K562 (cell line): ENCODE data around the gene PTPRM. TPM values are rescaled to one million over a fixed set of nuclear protein-coding genes. Genes with fewer than 3 reads are reported as not detected.

Source experiments
- ATAC-seq: fragments of 200-7000 bp; cut with Tn5 transposase; 3 replicates; pipeline ENCODE4 v1.9.1; 2020; ENCODE audit warnings: moderate library complexity
- BruUV-seq: library from RNA; stranded (reverse); fragments of 400-500 nt; replicated peaks from 2 replicates; lab custom pipeline; 2021; lab: Mats Ljungman, UMichigan
- CTCF ChIA-PET: fragments of 300-600 bp; formaldehyde crosslinking; extraction: SDS; loops from one replicate; lab custom pipeline; 2021; ENCODE audit warnings: low intra/inter-chr PET ratio; lab: Yijun Ruan, JAX
- POLR2A ChIA-PET: fragments of 300-600, 350-650 bp; sonication (Branson Sonifier 250); formaldehyde crosslinking; extraction: SDS; loops from one replicate; lab custom pipeline; 2021; ENCODE audit warnings: antibody characterized with exemption, inconsistent platforms; lab: Yijun Ruan, JAX
- DNase-seq, 4 experiments: peaks; one replicate each; pipeline versions ENCODE4 v3.0.0 to v3.0.0-alpha.2; 2011 to 2018; ENCODE audit warnings: low spot score in 3 of 4, mixed read lengths in 3 of 4; ENCODE audit errors: extremely low read depth in 1 of 4
- FAIRE-seq: peaks from 2 replicates; lab custom pipeline; 2011; peaks lifted over from hg19 to GRCh38; lab: Jason Lieb, UNC
- H2AFZ ChIP-seq: 2 replicates; pipeline ENCODE4 v1.6.0; 2011; ENCODE audit warnings: low read depth, low read length, control low read depth, inconsistent platforms
- H3K27ac ChIP-seq: fragments of 200-600 bp; 3 replicates; pipeline ENCODE4 v1.8.0; 2011; ENCODE audit warnings: low read depth, mild to moderate bottlenecking, control low read depth, inconsistent platforms, low read length, moderate library complexity, mixed read lengths; ENCODE audit errors: extremely low read depth
- H3K27me3 ChIP-seq, 2 experiments: fragments of 300-600 bp in 1 of 2; 2 replicates in 1 of 2; 3 replicates in 1 of 2; pipeline versions ENCODE4 v1.6.0 to v1.8.0; 2011; ENCODE audit warnings: inconsistent platforms in 2 of 2, low read length in 2 of 2, mild to moderate bottlenecking in 1 of 2, mixed read lengths in 1 of 2, moderate library complexity in 1 of 2; ENCODE audit not compliant: control insufficient read depth in 2 of 2, insufficient read depth in 2 of 2
- H3K36me3 ChIP-seq: fragments of 300-600 bp; 3 replicates; pipeline ENCODE4 v1.8.0; 2011; ENCODE audit warnings: mild to moderate bottlenecking, low read length, inconsistent platforms; ENCODE audit not compliant: control insufficient read depth, insufficient read depth
- H3K4me1 ChIP-seq, 2 experiments: fragments of 200-600 bp in 1 of 2; replicated peaks in 1 of 2; 2 replicates in 1 of 2; 3 replicates in 1 of 2; pipeline versions ENCODE4 v1.5.1 to v1.8.0; 2011; ENCODE audit warnings: inconsistent platforms in 2 of 2, low read length in 2 of 2, mild to moderate bottlenecking in 1 of 2, mixed read lengths in 1 of 2, moderate library complexity in 1 of 2; ENCODE audit not compliant: control insufficient read depth in 2 of 2, insufficient read depth in 2 of 2
- H3K4me2 ChIP-seq: 2 replicates; pipeline ENCODE4 v1.6.1; 2011; ENCODE audit warnings: low read length, control low read depth, inconsistent platforms, mixed read lengths; ENCODE audit not compliant: insufficient read depth
- H3K4me3 ChIP-seq: fragments of 200-600 bp; sonication (generic), shearing (Covaris generic); 2 replicates; pipeline ENCODE4 v1.5.1; 2016; ENCODE audit warnings: control low read depth, inconsistent platforms
- H3K79me2 ChIP-seq: fragments of 200-600 bp; 3 replicates; pipeline ENCODE4 v1.8.0; 2011; ENCODE audit warnings: low read length, inconsistent platforms; ENCODE audit not compliant: control insufficient read depth, insufficient read depth
- H3K9ac ChIP-seq, 2 experiments: 2 replicates each; pipeline versions ENCODE4 v1.6.0 to v1.6.1; 2011; ENCODE audit warnings: low read depth in 2 of 2, low read length in 2 of 2, control low read depth in 1 of 2, inconsistent platforms in 1 of 2, mild to moderate bottlenecking in 1 of 2, mixed read lengths in 1 of 2; ENCODE audit not compliant: insufficient read depth in 1 of 2
- H3K9me1 ChIP-seq: one replicate; pipeline ENCODE4 v1.6.0; 2011; ENCODE audit warnings: inconsistent platforms, mild to moderate bottlenecking, low read length, moderate library complexity; ENCODE audit not compliant: control insufficient read depth, insufficient read depth
- H3K9me3 ChIP-seq: replicated peaks from 2 replicates; pipeline ENCODE4 v1.5.1; 2011; ENCODE audit warnings: low read depth, low read length, inconsistent platforms; ENCODE audit not compliant: control insufficient read depth, insufficient read depth
- H4K20me1 ChIP-seq: replicated peaks from 2 replicates; pipeline ENCODE4 v1.6.1; 2011; ENCODE audit warnings: low read length, inconsistent platforms, mixed read lengths; ENCODE audit not compliant: control insufficient read depth, insufficient read depth
- BCLAF1 ChIP-seq, 2 experiments: fragments of 450-650 bp in 1 of 2; IDR thresholded peaks; 2 replicates each; pipeline ENCODE4 v1.6.1; 2011 to 2017; ENCODE audit warnings: low read depth in 2 of 2, antibody characterized with exemption in 1 of 2, borderline replicate concordance in 1 of 2, low read length in 1 of 2, mild to moderate bottlenecking in 1 of 2, mixed read lengths in 1 of 2; ENCODE audit not compliant: control insufficient read depth in 1 of 2
- DACH1 ChIP-seq: fragments of 450-650 bp; IDR thresholded peaks from 2 replicates; pipeline ENCODE4 v1.6.1; 2018; ENCODE audit not compliant: partially characterized antibody
- FOXJ3 ChIP-seq: sonication (generic); formaldehyde crosslinking; IDR thresholded peaks from 2 replicates; pipeline ENCODE4 v1.4.0; 2020; ENCODE audit warnings: mild to moderate bottlenecking, missing genetic modification reagents
- GTF2E2 ChIP-seq: fragments of 200-800 bp; sonication (Bioruptor generic); IDR thresholded peaks from 2 replicates; pipeline ENCODE4 v1.6.1; 2016; ENCODE audit warnings: missing genetic modification characterization, missing compliant biosample characterization
- MTF1 ChIP-seq: fragments of 250-450 bp; sonication (Bioruptor Pico); IDR thresholded peaks from 2 replicates; pipeline ENCODE4 v1.9.0; 2021; ENCODE audit warnings: moderate library complexity, mild to moderate bottlenecking, inconsistent platforms, borderline replicate concordance
- NFIC ChIP-seq: fragments of 450-650 bp; IDR thresholded peaks from 2 replicates; pipeline ENCODE4 v1.6.1; 2017; ENCODE audit warnings: mild to moderate bottlenecking, inconsistent platforms
- RB1 ChIP-seq: fragments of 450-650 bp; IDR thresholded peaks from 2 replicates; pipeline ENCODE4 v1.6.1; 2017; ENCODE audit warnings: low read depth, mild to moderate bottlenecking
- RNF219 ChIP-seq: fragments of 250-450 bp; sonication (Bioruptor Pico); IDR thresholded peaks from 2 replicates; pipeline ENCODE4 v1.5.0; 2022; ENCODE audit warnings: mild to moderate bottlenecking
- TBP ChIP-seq: optimal IDR thresholded peaks from 2 replicates; pipeline ENCODE3; 2011; ENCODE audit warnings: low read depth, low read length, improper control_type of control experiment
- TCF7L2 ChIP-seq: fragments of 150-350 bp; IDR thresholded peaks from 2 replicates; pipeline ENCODE4 v1.6.1; 2016; ENCODE audit warnings: low read depth, mild to moderate bottlenecking, low read length, moderate library complexity
- ZBTB33 ChIP-seq: sonication (generic); formaldehyde crosslinking; IDR thresholded peaks from 2 replicates; pipeline ENCODE4 v1.8.1; 2023; ENCODE audit warnings: mild to moderate bottlenecking, missing genetic modification reagents
- ZNF398 ChIP-seq: fragments of 250-450 bp; sonication (Bioruptor Pico); IDR thresholded peaks from 2 replicates; pipeline ENCODE4 v1.8.0; 2021; ENCODE audit warnings: moderate library complexity, mild to moderate bottlenecking, inconsistent platforms
- WGBS: fragments of 100-300 bp; shearing (Covaris generic); methylation state at CpG from one replicate; pipeline ENCODE4 v1.1.6; 2016; ENCODE audit warnings: low coverage, mixed read lengths; ENCODE audit not compliant: insufficient coverage; ENCODE audit errors: missing lambda C conversion rate; 5-methylcytosine and 5-hydroxymethylcytosine counted together
- in situ Hi-C: fragments of 300-500 bp; cut with MboI; formaldehyde crosslinking; loops from 4 replicates; pipeline ENCODE4 v1.15.0; 2018; ENCODE audit warnings: inconsistent platforms, mixed read lengths
- intact Hi-C: fragments of 100-400 bp; cut with micrococcal nuclease; formaldehyde crosslinking; loops from 2 replicates; pipeline ENCODE4 v1.14.2; 2022
- polyA plus RNA-seq, 8 experiments: library from polyadenylated mRNA; depleted of rRNA in 4 of 8; stranded (reverse) in 5 of 8; unstranded in 3 of 8; fragments of >200 nt; fragmentation: Nextera tagmentation in 2 of 8; fragmentation: Illumina TruSeq in 1 of 8; extraction: Ambion mirVana in 2 of 8; extraction: Trizol in 1 of 8; gene quantifications; 2 replicates each; pipeline versions ENCODE4 v1.2.1 to v1.2.3, GENCODE V29; 2011 to 2014; ENCODE audit warnings: inconsistent platforms in 1 of 8, missing spikeins in 1 of 8
- total RNA-seq, 7 experiments: library from RNA; depleted of rRNA in 6 of 7; stranded (reverse); fragments of >200 nt in 6 of 7; fragmentation: Illumina TruSeq in 2 of 7; extraction: Trizol in 2 of 7; gene quantifications; 2 replicates each; pipeline versions ENCODE4 v1.2.1 to v1.2.3, GENCODE V29; 2011 to 2021; ENCODE audit warnings: low replicate concordance in 1 of 7

PTPRM gene
- total and polyA plus RNA-seq, 9 of the 15 experiments (the other 6 are each of a cell fraction or from before 2014, with no cell fraction given): 0.03 to 0.16 (median 0.08) TPM; not detected in 3

- DNase-seq (no peak), FAIRE-seq (no peak), ATAC-seq (no peak)
- Histone ChIP-seq H3K9ac (no peak overlapping the region), H3K27ac (no peak overlapping the region), H3K9me3 (no peaks in the 10 kb centered on the region), H3K27me3 (peaks cover 0 to 19% of the 10 kb centered on the region in 2 experiments; a peak in 2 of 5 replicates), H3K4me2 (no peak overlapping the region), H3K79me2 (no peaks in the 10 kb centered on the region), H4K20me1 (no peaks in the 10 kb centered on the region), H3K4me3 (no peak overlapping the region), H3K36me3 (no peaks in the 10 kb centered on the region), H2AFZ (no peak overlapping the region), H3K4me1 (no peaks in the 10 kb centered on the region), H3K9me1 (no peaks in the 10 kb centered on the region)
- BruUV-seq: no TSS peak
- in situ Hi-C loops: no loop called here
- intact Hi-C loops: no loop called here
- POLR2A ChIA-PET: interaction anchor here (1.2 kb wide), 1 partner anchor 30 kb away, joined by 3 read pairs; no protein-coding TSS in a partner anchor
- 0% methylated on average over 7 of the region's 7 CpGs for WGBS
- CTCF ChIA-PET: no interaction called here
- TF ChIP-seq RNF219 (CRISPR knock-in tag) (no peak), TBP (no peak), ZNF398 (CRISPR knock-in tag) (no peak), MTF1 (CRISPR knock-in tag) (no peak), BCLAF1 (IDR thresholded peaks at IDR 0.05; ENCODE audit: borderline replicate concordance in 1 of 2, control insufficient read depth in 1 of 2, low read depth in 2 of 2, low read length in 1 of 2) (no peak), DACH1 (no peak), TCF7L2 (no peak), RB1 (no peak), FOXJ3 (CRISPR knock-in tag) (no peak), NFIC (no peak), GTF2E2 (no peak), ZBTB33 (CRISPR knock-in tag) (no peak)
Observed at GRCh38 chr18:8279781-8280330, 712.7 kb downstream of the PTPRM start.
